ENCODE data around the gene POLA1.

The POLA1 gene

DNA sequence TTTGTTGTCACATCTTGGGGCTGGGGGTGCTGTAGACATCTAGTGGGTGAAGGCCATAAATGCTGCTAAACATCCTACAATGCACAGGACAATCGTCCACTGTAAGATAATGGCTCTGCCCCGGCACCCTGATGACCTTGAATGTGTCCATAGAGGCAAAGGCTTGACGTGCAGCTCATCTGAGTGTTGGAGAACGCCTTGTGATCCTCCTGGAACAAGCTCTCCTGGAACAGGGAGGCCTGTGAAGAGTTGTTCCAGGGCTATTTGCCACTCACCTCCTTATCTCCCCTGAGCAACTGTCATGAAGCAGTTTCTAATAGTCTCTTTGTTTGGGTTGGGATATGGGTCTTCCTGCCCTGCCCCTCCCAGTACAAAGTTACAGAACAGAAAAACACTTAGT, 31.4 kb upstream of the POLA1 start:
- Histone ChIP-seq H4K20me1 (ENCODE audit: insufficient read depth, low read length) (no peaks in the 10 kb centered on the region), H3K4me1 (ENCODE audit: low read length) (no peaks in the 10 kb centered on the region), H3K4me2 (ENCODE audit: low read length) (no peak overlapping the region), H3K27ac (ENCODE audit: low read length) (no peak overlapping the region), H2AFZ (ENCODE audit: low read depth, low read length) (no peak overlapping the region), H3K36me3 (replicated peaks; ENCODE audit: low read depth, low read length) (no peaks in the 10 kb centered on the region), H3K4me3 (ENCODE audit: low read length) (no peak overlapping the region), H3K27me3 (ENCODE audit: low read depth, low read length) (0 out of 2 replicates have a peak, but pooled peaks cover 3% of the 10 kb centered on the region), H3K9me3 (ENCODE audit: insufficient read depth, low read length) (no peaks in the 10 kb centered on the region), H3K9ac (ENCODE audit: low read length) (no peak overlapping the region), H3K79me2 (ENCODE audit: low read length) (no peaks in the 10 kb centered on the region)
- TF ChIP-seq CTCF (IDR thresholded peaks at IDR 0.05; ENCODE audit: low read depth, low read length) (no peak), EZH2phosphoT487 (IDR thresholded peaks at IDR 0.05; ENCODE audit: low read depth) (no peak)

- H3K4me3 ChIP-seq (ENCODE audit: low read length): no peak overlapping the region
- no peaks in the 10 kb centered on the region for H3K4me1 ChIP-seq (ENCODE audit: low read length)
- no peak for TF ChIP-seq EZH2phosphoT487 (IDR thresholded peaks at IDR 0.05; ENCODE audit: low read depth)
- TF ChIP-seq CTCF (IDR thresholded peaks at IDR 0.05; ENCODE audit: low read depth, low read length): no peak
- no peak overlapping the region for H3K9ac ChIP-seq (ENCODE audit: low read length)
- no peaks in the 10 kb centered on the region for H3K9me3 ChIP-seq (ENCODE audit: insufficient read depth, low read length)
- H3K27me3 ChIP-seq (ENCODE audit: low read depth, low read length): no peaks in the 10 kb centered on the region
- H4K20me1 ChIP-seq (ENCODE audit: insufficient read depth, low read length): no peaks in the 10 kb centered on the region
- H2AFZ ChIP-seq (ENCODE audit: low read depth, low read length): no peak overlapping the region
- H3K36me3 ChIP-seq (replicated peaks; ENCODE audit: low read depth, low read length): no peaks in the 10 kb centered on the region
- H3K27ac ChIP-seq (ENCODE audit: low read length): no peak overlapping the region
- H3K4me2 ChIP-seq (ENCODE audit: low read length): no peak overlapping the region
- no peaks in the 10 kb centered on the region for H3K79me2 ChIP-seq (ENCODE audit: low read length)
Observed at GRCh38 chrX:24668111-24668510, 25.6 kb upstream of the POLA1 start.

DNA sequence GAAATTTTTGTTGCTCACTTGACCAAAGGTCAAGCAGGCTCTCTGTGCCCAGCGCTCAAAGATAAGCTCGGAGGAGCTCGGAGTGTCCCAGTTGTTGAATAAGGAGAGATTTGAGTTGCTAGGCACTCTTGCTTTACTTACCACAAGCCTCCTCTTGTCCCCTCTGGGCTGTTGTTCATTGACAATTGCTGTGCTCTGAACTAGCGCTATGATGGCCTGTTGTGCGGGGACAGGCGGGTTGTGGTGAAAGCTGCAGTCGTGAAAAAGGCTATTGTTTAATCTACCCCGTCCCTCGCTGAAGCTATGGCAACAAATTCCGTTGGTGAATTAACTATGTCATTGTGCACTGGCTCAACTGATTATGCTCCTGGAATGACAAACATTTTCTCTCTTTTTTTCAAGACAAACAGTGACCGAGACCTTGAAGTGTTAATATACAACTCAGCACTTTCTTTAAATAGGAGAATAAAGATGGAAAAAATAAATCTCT, 21.0 kb upstream of the POLA1 start:
- Histone ChIP-seq H3K79me2 (ENCODE audit: low read length) (no peaks in the 10 kb centered on the region), H3K9me3 (ENCODE audit: insufficient read depth, low read length) (no peaks in the 10 kb centered on the region), H4K20me1 (ENCODE audit: insufficient read depth, low read length) (no peaks in the 10 kb centered on the region), H3K36me3 (replicated peaks; ENCODE audit: low read depth, low read length) (no peaks in the 10 kb centered on the region), H3K27me3 (ENCODE audit: low read depth, low read length) (no peaks in the 10 kb centered on the region), H3K4me2 (ENCODE audit: low read length) (no peak overlapping the region), H3K27ac (ENCODE audit: low read length) (no peak overlapping the region), H2AFZ (ENCODE audit: low read depth, low read length) (no peak overlapping the region), H3K9ac (ENCODE audit: low read length) (no peak overlapping the region), H3K4me1 (ENCODE audit: low read length) (no peaks in the 10 kb centered on the region), H3K4me3 (ENCODE audit: low read length) (no peak overlapping the region)
- TF ChIP-seq EZH2phosphoT487 (IDR thresholded peaks at IDR 0.05; ENCODE audit: low read depth): no peak
- no peak for TF ChIP-seq CTCF (IDR thresholded peaks at IDR 0.05; ENCODE audit: low read depth, low read length)

GRCh38 chrX:24673424-24673823, 20.3 kb upstream of the POLA1 start:
- Histone ChIP-seq H3K4me3 (ENCODE audit: low read length) (no peak overlapping the region), H3K27ac (ENCODE audit: low read length) (no peak overlapping the region), H3K4me2 (ENCODE audit: low read length) (no peak overlapping the region), H4K20me1 (ENCODE audit: insufficient read depth, low read length) (no peaks in the 10 kb centered on the region), H3K4me1 (ENCODE audit: low read length) (no peaks in the 10 kb centered on the region), H3K36me3 (replicated peaks; ENCODE audit: low read depth, low read length) (no peaks in the 10 kb centered on the region), H2AFZ (ENCODE audit: low read depth, low read length) (no peak overlapping the region), H3K79me2 (ENCODE audit: low read length) (no peaks in the 10 kb centered on the region), H3K9me3 (ENCODE audit: insufficient read depth, low read length) (no peaks in the 10 kb centered on the region), H3K9ac (ENCODE audit: low read length) (no peak overlapping the region), H3K27me3 (ENCODE audit: low read depth, low read length) (no peaks in the 10 kb centered on the region)
- no peak for TF ChIP-seq EZH2phosphoT487 (IDR thresholded peaks at IDR 0.05; ENCODE audit: low read depth)
- TF ChIP-seq CTCF (IDR thresholded peaks at IDR 0.05; ENCODE audit: low read depth, low read length): no peak

Measured in OCI-LY3 (cell line).